Colon (tissue), 2 donors: ENCODE measurements around the gene CD274.
A peak's percentile ranks its signal among the peaks of the same experiment; 100 is the strongest.
"Not testable (repeated sequence)": the region's sequence is repeated elsewhere in the genome, so short reads cannot be mapped to it uniquely, and the experiment has no call there.

Source experiments
- FAIRE-seq: peaks from 2 replicates; lab custom pipeline; 2012; peaks lifted over from hg19 to GRCh38; lab: Jason Lieb, UNC
- donor health status: control.
- donor health status: control.

Gene CD274

DNA sequence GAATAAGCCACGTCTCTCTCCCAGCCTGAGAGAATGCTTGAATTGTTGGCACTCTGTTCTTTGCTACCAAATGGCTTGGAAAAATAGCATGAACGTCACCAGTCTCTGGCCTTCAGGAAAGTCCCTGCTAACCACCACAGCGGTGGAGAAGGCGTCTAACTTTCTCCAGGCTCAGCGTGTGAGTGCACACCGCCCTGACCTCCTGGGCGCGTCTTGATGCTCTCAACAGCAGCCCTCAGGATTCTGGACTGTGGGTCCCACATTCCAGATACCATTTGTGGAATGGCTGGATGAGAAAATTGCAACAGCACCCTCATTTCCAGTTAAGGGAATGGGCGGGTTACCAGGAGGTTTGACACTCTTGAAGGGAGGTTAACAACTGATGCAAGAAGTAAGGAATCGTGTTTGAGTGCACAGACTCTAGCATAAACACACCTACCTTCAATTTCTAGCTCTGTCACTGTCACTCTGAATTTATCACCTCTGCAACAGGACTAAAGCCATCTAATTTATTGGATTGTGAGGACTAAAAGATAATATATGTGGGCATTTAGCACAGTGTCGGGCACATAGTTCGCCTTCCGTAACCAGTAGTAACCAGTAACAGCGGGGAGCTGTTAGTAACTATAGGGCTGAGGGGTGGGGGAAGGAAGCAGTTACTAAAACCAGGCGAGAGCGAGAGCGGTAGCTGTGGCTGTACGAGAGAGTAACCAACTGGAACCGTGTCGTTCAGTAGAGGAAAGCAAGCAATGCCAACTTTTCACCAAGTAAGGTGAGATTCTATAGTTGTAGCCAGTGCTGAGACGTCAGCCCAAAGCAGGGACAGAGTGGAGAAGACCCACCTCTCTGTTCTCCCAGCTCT is 11.8 kb upstream of the CD274 start:
- FAIRE-seq: no peak

DNA sequence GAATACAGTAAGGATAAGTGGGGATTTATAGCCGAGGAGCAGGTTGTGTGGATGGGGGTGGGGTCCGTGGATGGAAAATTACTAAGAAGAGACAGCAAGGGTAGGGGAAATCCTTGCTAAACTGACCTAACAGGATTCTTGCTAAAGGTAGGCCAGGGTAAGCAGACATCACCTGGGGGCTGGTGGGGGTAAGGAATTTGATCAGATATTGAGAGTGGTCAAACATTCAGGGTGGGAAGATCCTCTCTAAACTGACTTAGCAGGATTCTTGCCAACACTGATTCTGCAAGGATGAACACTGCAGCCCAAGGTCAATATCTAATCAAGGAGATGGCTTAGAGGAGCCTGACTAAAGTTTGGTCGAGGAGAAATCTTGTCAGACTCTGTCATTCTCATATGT is 9.9 kb upstream of the CD274 start:
- no peak for FAIRE-seq

GRCh38 chr9:5441043-5441442 is 9.3 kb upstream of the CD274 start:
- no peak for FAIRE-seq

GRCh38 chr9:5442400-5443011 is 7.8 kb upstream of the CD274 start:
- FAIRE-seq: no peak

DNA sequence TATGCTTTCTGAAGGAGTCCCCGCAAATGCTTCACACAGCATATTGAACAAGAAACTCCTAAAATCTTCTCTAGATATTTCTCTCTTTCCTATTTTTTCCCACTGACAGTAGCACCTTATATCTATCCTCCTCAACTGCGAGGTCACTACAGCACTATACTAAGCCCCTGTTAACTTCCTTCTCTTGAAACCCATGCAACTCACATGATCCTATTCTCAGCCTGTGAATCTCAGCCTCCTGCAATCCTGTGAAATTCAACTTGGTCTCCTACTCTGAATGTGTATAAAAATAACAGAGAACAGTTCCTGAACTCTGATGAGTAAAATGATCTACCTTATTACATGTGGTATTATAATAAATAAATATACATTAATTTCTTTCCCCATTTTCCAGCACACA is 6.5 kb upstream of the CD274 start:
- FAIRE-seq: no peak

DNA sequence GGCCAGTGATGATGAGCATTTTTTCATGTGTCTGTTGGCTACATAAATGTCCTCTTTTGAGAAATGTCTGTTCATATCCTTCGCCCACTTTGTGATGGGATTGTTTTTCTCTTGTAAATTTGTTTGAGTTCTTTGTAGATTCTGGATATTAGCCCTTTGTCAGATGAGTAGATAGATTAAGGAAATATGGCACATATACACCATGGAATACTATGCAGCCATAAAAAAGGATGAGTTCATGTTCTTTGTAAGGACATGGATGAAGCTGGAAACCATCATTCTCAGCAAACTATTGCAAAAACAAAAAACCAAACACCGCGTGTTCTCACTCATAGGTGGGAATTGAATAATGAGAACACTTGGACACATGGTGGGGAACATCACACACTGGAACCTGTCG is 5.2 kb upstream of the CD274 start:
- not testable (repeated sequence) for FAIRE-seq

DNA sequence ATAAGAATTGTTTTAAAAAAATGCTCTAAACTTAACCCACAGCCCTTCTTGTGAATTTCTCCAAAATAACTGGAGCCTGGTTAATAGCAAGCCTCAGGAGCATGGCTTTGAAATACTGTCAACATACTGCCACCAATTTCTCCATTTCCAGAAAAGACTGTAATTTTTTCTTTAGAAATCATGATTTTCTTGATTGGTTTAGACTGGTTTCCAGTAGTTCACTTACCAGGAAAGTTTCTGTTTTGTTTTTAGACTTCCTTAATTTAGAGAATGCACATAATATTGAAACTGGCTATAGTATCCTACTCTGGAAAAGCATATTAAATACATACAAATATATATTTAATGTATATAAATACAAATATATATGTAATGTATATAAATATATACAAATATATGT is 4.5 kb upstream of the CD274 start:
- peak; percentile 5 for FAIRE-seq

DNA sequence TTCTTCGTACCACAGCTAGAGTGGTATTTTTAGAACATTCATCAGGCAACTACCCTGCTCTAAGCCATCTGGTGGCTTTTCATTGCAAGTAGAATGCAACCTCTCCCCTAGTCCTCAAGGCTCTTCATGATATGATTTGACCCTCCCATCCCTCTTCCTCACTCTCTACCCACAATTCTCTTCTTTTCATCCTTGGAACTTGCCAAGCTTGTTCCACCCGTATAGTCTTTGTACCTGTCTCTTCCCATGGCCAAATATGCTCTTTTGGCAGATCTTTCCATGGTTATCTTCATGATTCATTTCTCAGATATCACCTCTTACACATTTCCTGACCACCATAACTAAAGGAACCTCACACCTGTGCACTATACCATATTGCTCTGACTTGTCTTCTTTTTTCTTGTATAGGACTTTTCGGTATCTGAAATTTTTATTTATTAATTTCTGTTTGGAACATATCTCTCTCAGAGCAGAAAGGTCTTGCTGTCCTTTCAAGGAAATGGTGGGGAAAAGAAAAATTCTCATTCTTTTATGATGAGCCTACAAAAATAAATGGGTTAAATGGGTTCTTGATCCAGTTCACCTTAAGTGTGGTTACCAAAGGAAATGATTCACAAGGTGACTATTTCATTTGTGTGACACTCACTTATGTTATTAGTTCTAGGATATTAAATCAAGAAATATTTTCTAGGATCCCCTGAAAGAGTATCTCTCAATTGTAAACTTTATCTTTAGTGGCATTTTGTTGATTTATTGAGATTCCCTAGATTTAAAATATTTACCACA is 3.7 kb upstream of the CD274 start:
- no peak for FAIRE-seq

DNA sequence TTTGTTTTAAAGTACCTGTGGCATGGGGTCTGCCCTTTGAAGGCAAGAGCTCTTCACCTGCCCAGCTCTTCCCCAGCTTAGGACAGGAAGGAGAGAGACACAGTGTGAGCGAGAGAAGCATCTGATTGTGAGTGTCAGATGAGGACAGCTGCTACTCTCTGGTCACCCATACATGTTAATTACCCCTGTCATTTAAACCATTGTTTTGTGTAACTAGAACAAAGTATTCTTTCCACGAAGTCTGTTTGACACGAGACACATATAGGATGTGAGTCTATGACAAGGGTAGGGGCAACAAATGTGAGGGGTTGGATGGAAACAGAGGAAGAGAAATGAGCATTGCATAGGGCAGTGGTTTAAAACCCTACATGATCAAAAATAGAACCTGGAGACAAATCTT is 3.0 kb upstream of the CD274 start:
- FAIRE-seq: no peak

DNA sequence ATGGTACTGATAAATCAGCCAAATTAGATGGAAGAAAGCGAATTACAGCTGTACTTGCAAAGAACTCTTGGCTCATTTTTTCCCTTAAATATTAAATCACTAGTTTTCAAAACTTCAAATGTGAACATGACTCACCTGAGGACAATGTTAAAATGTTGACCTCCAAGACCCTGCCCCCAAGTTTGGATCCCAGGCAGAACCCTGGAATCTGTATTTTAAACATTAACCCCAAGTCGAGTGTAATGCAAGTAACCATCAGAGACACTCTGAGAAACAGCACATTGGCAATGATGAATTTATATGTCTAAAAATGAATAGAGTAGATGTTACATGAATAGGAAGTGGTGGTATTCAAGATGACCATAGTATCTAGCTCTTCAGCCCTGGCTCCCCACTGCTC is 2.3 kb upstream of the CD274 start:
- no peak for FAIRE-seq

DNA sequence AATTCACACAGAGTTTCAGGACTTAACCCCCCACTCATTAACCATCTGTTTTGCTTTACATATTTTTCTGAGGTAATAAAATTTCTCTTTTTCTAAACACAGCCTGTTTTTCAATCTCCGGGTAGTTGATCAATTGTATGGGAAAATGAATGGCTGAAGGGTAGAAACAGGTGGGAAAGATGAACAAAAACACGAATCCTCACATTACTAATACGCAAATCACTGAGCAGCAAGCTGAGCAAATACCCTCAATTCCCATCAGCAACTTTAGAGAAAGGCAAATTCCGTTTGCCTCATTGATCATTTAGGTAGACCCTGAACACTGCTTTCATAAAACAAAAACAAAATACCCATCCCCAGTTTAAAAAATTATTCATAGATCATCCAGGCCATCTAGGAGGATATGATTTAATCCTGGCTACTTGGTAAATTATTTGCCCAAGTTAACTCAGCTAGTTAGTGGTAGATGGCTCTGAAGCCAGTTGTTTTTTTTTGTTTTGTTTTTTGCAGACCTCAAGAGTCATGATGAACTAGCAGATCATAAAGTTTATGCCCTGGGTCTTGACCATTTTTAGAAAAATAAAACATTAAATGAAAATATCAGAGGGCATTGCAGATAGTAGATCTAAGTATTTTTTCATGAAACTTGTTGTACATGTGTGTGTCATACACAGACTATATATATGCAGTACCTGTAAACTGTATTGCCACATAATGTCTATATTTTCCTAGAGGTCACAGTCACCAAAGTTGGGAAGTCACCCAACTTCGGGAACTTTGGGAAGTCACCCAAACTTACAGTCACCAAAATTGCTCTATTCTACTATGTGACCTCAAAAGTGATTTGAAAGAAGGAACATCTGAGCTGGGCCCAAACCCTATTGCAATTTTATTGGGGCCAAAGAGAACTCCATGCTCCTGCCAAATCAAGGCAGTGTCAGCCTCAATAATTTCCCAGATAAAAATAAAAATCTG is 1.6 kb upstream of the CD274 start:
- FAIRE-seq: no peak

DNA sequence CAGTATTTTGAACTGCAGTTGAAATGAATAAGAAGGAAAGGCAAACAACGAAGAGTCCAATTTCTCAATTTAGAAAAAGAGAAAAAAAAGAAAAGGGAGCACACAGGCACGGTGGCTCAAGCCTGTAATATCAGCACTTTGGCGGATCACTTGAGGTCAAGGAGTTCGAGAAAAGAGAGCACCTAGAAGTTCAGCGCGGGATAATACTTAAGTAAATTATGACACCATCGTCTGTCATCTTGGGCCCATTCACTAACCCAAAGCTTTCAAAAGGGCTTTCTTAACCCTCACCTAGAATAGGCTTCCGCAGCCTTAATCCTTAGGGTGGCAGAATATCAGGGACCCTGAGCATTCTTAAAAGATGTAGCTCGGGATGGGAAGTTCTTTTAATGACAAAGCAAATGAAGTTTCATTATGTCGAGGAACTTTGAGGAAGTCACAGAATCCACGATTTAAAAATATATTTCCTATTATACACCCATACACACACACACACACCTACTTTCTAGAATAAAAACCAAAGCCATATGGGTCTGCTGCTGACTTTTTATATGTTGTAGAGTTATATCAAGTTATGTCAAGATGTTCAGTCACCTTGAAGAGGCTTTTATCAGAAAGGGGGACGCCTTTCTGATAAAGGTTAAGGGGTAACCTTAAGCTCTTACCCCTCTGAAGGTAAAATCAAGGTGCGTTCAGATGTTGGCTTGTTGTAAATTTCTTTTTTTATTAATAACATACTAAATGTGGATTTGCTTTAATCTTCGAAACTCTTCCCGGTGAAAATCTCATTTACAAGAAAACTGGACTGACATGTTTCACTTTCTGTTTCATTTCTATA is 602 bp upstream of the CD274 start:
- no peak for FAIRE-seq

- no peak for FAIRE-seq
Observed at GRCh38 chr9:5452286-5452609, 1.9 kb downstream of the CD274 start.

DNA sequence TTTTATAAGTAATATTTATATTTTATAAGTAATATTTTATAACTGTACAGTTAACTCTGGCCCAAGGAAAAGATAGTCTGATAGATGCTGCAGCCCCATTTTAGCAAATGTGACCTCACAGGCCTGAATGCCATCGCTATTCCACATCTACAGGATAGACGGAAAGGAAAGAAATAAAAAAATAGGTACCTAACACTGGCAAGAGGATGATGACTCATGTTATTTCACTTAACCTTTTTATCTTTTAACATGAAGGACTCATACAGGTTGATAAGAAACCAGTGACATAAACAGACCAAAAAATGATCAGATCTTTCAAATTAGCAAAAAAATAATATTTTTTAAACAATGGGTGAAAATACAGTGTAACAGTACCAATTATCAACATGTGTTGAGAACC is 2.7 kb downstream of the CD274 start:
- no peak for FAIRE-seq

- FAIRE-seq: no peak
Observed at GRCh38 chr9:5453673-5454072, 3.3 kb downstream of the CD274 start.

- FAIRE-seq: no peak
Observed at GRCh38 chr9:5455181-5455580, 4.8 kb downstream of the CD274 start.

DNA sequence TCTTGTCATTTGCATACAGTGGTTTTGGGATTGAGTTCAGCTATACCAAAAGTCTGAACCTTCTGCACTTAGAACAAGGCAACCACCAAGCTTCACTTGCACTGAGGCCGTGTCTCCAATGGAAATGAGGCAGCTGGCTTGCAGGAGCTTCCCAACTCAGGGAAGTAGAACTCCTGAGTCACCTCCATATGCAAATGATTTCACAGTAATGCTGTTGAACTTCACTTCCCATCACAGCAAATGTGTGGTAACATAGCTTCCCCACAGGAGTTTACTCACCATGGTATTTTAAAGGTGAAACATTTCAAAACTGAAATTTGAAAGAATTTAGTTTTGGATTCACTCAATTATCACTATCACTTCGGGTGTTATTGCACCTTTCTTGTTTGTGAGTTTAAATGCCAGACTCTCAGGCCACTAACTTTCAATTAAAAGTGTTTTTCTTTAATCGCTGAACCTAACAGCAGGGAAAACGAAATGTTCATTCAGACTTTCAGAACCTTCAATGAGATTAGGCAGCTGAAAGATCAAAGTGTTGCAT is 9.0 kb downstream of the CD274 start:
- FAIRE-seq: no peak

- FAIRE-seq: no peak
Observed at GRCh38 chr9:5460157-5460556, 9.8 kb downstream of the CD274 start.

DNA sequence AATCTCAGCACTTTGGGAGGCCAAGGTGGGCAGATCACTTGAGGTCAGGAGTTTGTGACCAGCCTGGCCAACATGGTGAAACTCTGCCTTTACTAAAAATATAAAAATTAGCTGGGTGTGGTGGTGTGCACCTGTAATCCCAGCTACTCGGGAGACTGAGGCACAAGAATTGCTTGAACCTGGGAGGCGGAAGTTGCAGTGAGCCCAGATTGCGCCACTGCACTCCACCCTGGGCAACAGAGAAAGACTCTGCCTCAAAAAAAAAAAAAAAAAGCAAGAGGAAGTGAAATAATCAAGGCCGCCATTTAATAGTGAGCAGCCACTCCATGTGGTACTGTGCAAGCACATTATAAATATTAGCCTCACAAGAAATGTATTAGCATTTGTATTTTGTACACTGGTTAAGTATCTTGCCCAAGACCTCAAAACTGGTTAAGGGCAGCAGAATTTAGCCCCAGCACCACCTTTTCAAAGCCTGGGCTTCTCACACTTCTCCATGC is 14.5 kb downstream of the CD274 start:
- FAIRE-seq: not testable (repeated sequence)

- no peak for FAIRE-seq
Observed at GRCh38 chr9:5466005-5466404, 15.7 kb downstream of the CD274 start.

GRCh38 chr9:5466766-5467165 is 16.4 kb downstream of the CD274 start:
- no peak for FAIRE-seq
